ENCODE measurements around the gene SPANXC.

GRCh38 chrX:141220342-141221008 is 21.8 kb downstream of the SPANXC start:
- TF ChIP-seq CTCF (IDR thresholded peaks at IDR 0.05; ENCODE audit: low read length) (no peak), EZH2 (optimal IDR thresholded peaks at IDR 0.05; ENCODE audit: low read depth, low read length) (no peak), EZH2phosphoT487 (IDR thresholded peaks at IDR 0.05; ENCODE audit: low read length) (no peak)

Data from MM.1S (cell line).